Neural cell (in vitro differentiated cells): ENCODE results near the gene MAPK8IP3. TPM values are rescaled to one million over a fixed set of nuclear protein-coding genes. Genes with fewer than 3 reads are reported as not detected.

Experiments used
- H2AFZ ChIP-seq: fragments of 200-600, 300-800 bp; sonication (generic), shearing (Covaris generic); 2 replicates; pipeline ENCODE4 v1.6.0; 2014; ENCODE audit warnings: low read depth, mild to moderate bottlenecking, antibody characterized with exemption, low read length, moderate library complexity
- H3F3A ChIP-seq: fragments of 200-600 bp; shearing (Covaris generic); 2 replicates; pipeline ENCODE4 v1.6.1; 2016; ENCODE audit warnings: mild to moderate bottlenecking, moderate library complexity, mixed read lengths, antibody characterized with exemption, low read length; ENCODE audit not compliant: insufficient read depth, poor library complexity, severe bottlenecking
- H3K27ac ChIP-seq: fragments of 200-600, 300-800 bp; sonication (generic), shearing (Covaris generic); 2 replicates; pipeline ENCODE4 v1.5.1; 2014; ENCODE audit warnings: mild to moderate bottlenecking, low read length, moderate library complexity
- H3K27me3 ChIP-seq: fragments of 300-800, 200-600 bp; sonication (generic), shearing (Covaris generic); 2 replicates; pipeline ENCODE4 v1.6.0; 2014; ENCODE audit warnings: mild to moderate bottlenecking, low read depth, low read length, moderate library complexity; ENCODE audit not compliant: insufficient read depth
- H3K36me3 ChIP-seq: fragments of 300-800, 200-600 bp; sonication (generic), shearing (Covaris generic); 2 replicates; pipeline ENCODE4 v1.5.1; 2014; ENCODE audit warnings: mild to moderate bottlenecking, antibody characterized with exemption, low read length, moderate library complexity; ENCODE audit not compliant: insufficient read depth
- H3K4me2 ChIP-seq: fragments of 300-800, 200-600 bp; sonication (generic), shearing (Covaris generic); 2 replicates; pipeline ENCODE4 v1.6.0; 2014; ENCODE audit warnings: mild to moderate bottlenecking, low read length
- H3K4me3 ChIP-seq: fragments of 300-800, 200-600 bp; sonication (generic), shearing (Covaris generic); 2 replicates; pipeline ENCODE4 v1.5.1; 2014; ENCODE audit warnings: mild to moderate bottlenecking, low read length, moderate library complexity
- H3K79me2 ChIP-seq: fragments of 200-600 bp; shearing (Covaris generic); replicated peaks from 2 replicates; pipeline ENCODE4 v1.6.0; 2014; ENCODE audit warnings: mild to moderate bottlenecking, low read length, moderate library complexity; ENCODE audit not compliant: insufficient read depth
- H3K9ac ChIP-seq: fragments of 300-800, 200-600 bp; sonication (generic), shearing (Covaris generic); 2 replicates; pipeline ENCODE4 v1.6.1; 2016; ENCODE audit warnings: mild to moderate bottlenecking, low read length, mixed read lengths
- H3K9me2 ChIP-seq: fragments of 200-600 bp; shearing (Covaris generic); 2 replicates; pipeline ENCODE4 v1.6.1; 2016; ENCODE audit warnings: mild to moderate bottlenecking, low read length, mixed read lengths; ENCODE audit not compliant: insufficient read depth
- H3K9me3 ChIP-seq: fragments of 200-600, 300-800 bp; sonication (generic), shearing (Covaris generic); 2 replicates; pipeline ENCODE4 v1.6.1; 2016; ENCODE audit warnings: mild to moderate bottlenecking, mixed run types, low read length, moderate library complexity, mixed read lengths
- H4K20me1 ChIP-seq: fragments of 200-600 bp; shearing (Covaris generic); 2 replicates; pipeline ENCODE4 v1.6.1; 2016; ENCODE audit warnings: mild to moderate bottlenecking, mixed run types; ENCODE audit not compliant: insufficient read depth
- CTCF ChIP-seq: fragments of 450-650 bp; IDR thresholded peaks from 2 replicates; pipeline ENCODE4 v1.5.1; 2014; ENCODE audit warnings: antibody characterized with exemption, mild to moderate bottlenecking, moderate library complexity; ENCODE audit not compliant: poor library complexity, severe bottlenecking
- EP300 ChIP-seq: fragments of 450-650 bp; conservative IDR thresholded peaks from 2 replicates; pipeline ENCODE4 v1.6.1; 2014; ENCODE audit warnings: antibody characterized with exemption, mild to moderate bottlenecking, moderate library complexity; ENCODE audit not compliant: poor library complexity, severe bottlenecking
- EZH2 ChIP-seq: fragments of 200-600, 300-800 bp; shearing (Covaris generic), sonication (generic); IDR thresholded peaks from 2 replicates; pipeline ENCODE4 v1.6.1; 2014; ENCODE audit warnings: antibody characterized with exemption, low read length, borderline replicate concordance, mild to moderate bottlenecking; ENCODE audit not compliant: insufficient read depth, poor library complexity, severe bottlenecking
- MXI1 ChIP-seq: fragments of 450-650 bp; conservative IDR thresholded peaks from 2 replicates; pipeline ENCODE4 v1.6.1; 2014; ENCODE audit warnings: antibody characterized with exemption, mild to moderate bottlenecking; ENCODE audit not compliant: poor library complexity, severe bottlenecking
- POLR2AphosphoS5 ChIP-seq: IDR thresholded peaks from 2 replicates; pipeline ENCODE4 v1.6.1; 2012
- RAD21 ChIP-seq: fragments of 450-650 bp; conservative IDR thresholded peaks from 2 replicates; pipeline ENCODE4 v1.6.1; 2014; ENCODE audit warnings: antibody characterized with exemption, mild to moderate bottlenecking, moderate library complexity
- REST ChIP-seq: IDR thresholded peaks from 2 replicates; pipeline ENCODE4 v1.6.1; 2012; ENCODE audit warnings: borderline replicate concordance
- SMC3 ChIP-seq: fragments of 450-650 bp; conservative IDR thresholded peaks from 2 replicates; pipeline ENCODE4 v1.6.1; 2014; ENCODE audit warnings: antibody characterized with exemption, mild to moderate bottlenecking, moderate library complexity; ENCODE audit not compliant: poor library complexity
- TAF1 ChIP-seq: IDR thresholded peaks from 2 replicates; pipeline ENCODE4 v1.6.1; 2012; ENCODE audit warnings: low read depth
- polyA plus RNA-seq: library from polyadenylated mRNA; depleted of rRNA; stranded (reverse); fragments of >200 nt; gene quantifications from 2 replicates; pipeline ENCODE4 v1.2.3, GENCODE V29; 2014

MAPK8IP3 gene
- polyA plus RNA-seq, 1 donor from 2014 or later, result 51.0 TPM

- Histone ChIP-seq H2AFZ (no peak overlapping the region), H3K27ac (no peak overlapping the region), H3K79me2 (no peaks in the 10 kb centered on the region), H3K4me2 (no peak overlapping the region), H3K9me2 (no peaks in the 10 kb centered on the region), H3K4me3 (no peak overlapping the region), H3K36me3 (no peaks in the 10 kb centered on the region), H4K20me1 (no peaks in the 10 kb centered on the region), H3F3A (no peaks in the 10 kb centered on the region), H3K9me3 (no peaks in the 10 kb centered on the region), H3K27me3 (no peaks in the 10 kb centered on the region), H3K9ac (no peak overlapping the region)
- no peak for TF ChIP-seq SMC3
- no peak for TF ChIP-seq POLR2AphosphoS5
- no peak for TF ChIP-seq REST
- no peak for TF ChIP-seq RAD21
- TF ChIP-seq TAF1, result no peak
- no peak for TF ChIP-seq MXI1
- TF ChIP-seq CTCF, result no peak
- no peak for TF ChIP-seq EP300
Observed at GRCh38 chr16:1810106-1810505, 104.1 kb downstream of the MAPK8IP3 start.

- H4K20me1 ChIP-seq, result no peaks in the 10 kb centered on the region
- H2AFZ ChIP-seq, result no peak overlapping the region
- H3K9me3 ChIP-seq, result no peaks in the 10 kb centered on the region
- H3K36me3 ChIP-seq, result no peaks in the 10 kb centered on the region
- no peak overlapping the region for H3K4me2 ChIP-seq
- H3K27me3 ChIP-seq, result no peaks in the 10 kb centered on the region
- H3K27ac ChIP-seq, result no peak overlapping the region
- H3K9me2 ChIP-seq, result no peaks in the 10 kb centered on the region
- no peak overlapping the region for H3K9ac ChIP-seq
- H3K4me3 ChIP-seq, result no peak overlapping the region
- H3F3A ChIP-seq, result no peaks in the 10 kb centered on the region
- H3K79me2 ChIP-seq, result no peaks in the 10 kb centered on the region
- TF ChIP-seq MXI1, result no peak
- no peak for TF ChIP-seq EZH2
- no peak for TF ChIP-seq CTCF
- TF ChIP-seq EP300, result no peak
- TF ChIP-seq SMC3, result no peak
- no peak for TF ChIP-seq TAF1
- no peak for TF ChIP-seq REST
- no peak for TF ChIP-seq POLR2AphosphoS5
- no peak for TF ChIP-seq RAD21
Observed at GRCh38 chr16:1810536-1810935, 104.5 kb downstream of the MAPK8IP3 start.
